Keratinocyte (primary cell): Measurements from ENCODE around the gene DMAC2L. TPM values are rescaled to one million over a fixed set of nuclear protein-coding genes. Genes with fewer than 3 reads are reported as not detected.

Experiments
- DNase-seq: peaks from one replicate; pipeline ENCODE4 v3.0.0-alpha.2; 2011; ENCODE audit warnings: low read depth, missing footprints, low spot score
- FAIRE-seq: peaks from 2 replicates; lab custom pipeline; 2011; peaks lifted over from hg19 to GRCh38; lab: Jason Lieb, UNC
- H2AFZ ChIP-seq: 2 replicates; pipeline ENCODE4 v1.6.0; 2012; ENCODE audit warnings: low read length, control low read depth, inconsistent platforms; ENCODE audit not compliant: control insufficient read depth
- H3K27ac ChIP-seq: 2 replicates; pipeline ENCODE4 v1.5.1; 2011; ENCODE audit warnings: low read length; ENCODE audit not compliant: control insufficient read depth, insufficient read depth
- H3K27me3 ChIP-seq: 3 replicates; pipeline ENCODE4 v1.6.0; 2011; ENCODE audit warnings: low read length; ENCODE audit not compliant: control insufficient read depth, insufficient read depth; ENCODE audit errors: extremely low read depth
- H3K36me3 ChIP-seq, 2 experiments: 2 replicates in 1 of 2; 3 replicates in 1 of 2; pipeline ENCODE4 v1.5.1; 2011; ENCODE audit warnings: low read length in 2 of 2, mild to moderate bottlenecking in 1 of 2; ENCODE audit not compliant: control insufficient read depth in 2 of 2, insufficient read depth in 2 of 2; ENCODE audit errors: extremely low read depth in 1 of 2
- H3K4me1 ChIP-seq: 3 replicates; pipeline ENCODE4 v1.5.1; 2011; ENCODE audit warnings: low read length; ENCODE audit not compliant: control insufficient read depth, insufficient read depth; ENCODE audit errors: extremely low read depth
- H3K4me2 ChIP-seq: 3 replicates; pipeline ENCODE4 v1.6.0; 2011; ENCODE audit warnings: low read depth, low read length; ENCODE audit not compliant: control insufficient read depth, insufficient read depth; ENCODE audit errors: extremely low read depth
- H3K4me3 ChIP-seq, 3 experiments: fragments of 200-600 bp in 1 of 3; sonication (generic) in 1 of 3; 2 replicates in 2 of 3; 3 replicates in 1 of 3; pipeline ENCODE4 v1.5.1; 2011 to 2016; ENCODE audit warnings: low read length in 3 of 3, mild to moderate bottlenecking in 3 of 3, control low read depth in 2 of 3, inconsistent platforms in 1 of 3, low read depth in 1 of 3, mixed read lengths in 1 of 3, mixed run types in 1 of 3, moderate library complexity in 1 of 3; ENCODE audit not compliant: control insufficient read depth in 2 of 3, insufficient read depth in 2 of 3; ENCODE audit errors: extremely low read depth in 1 of 3
- H3K79me2 ChIP-seq: 2 replicates; pipeline ENCODE4 v1.6.0; 2012; ENCODE audit warnings: low read length; ENCODE audit not compliant: control insufficient read depth, insufficient read depth
- H3K9ac ChIP-seq: 3 replicates; pipeline ENCODE4 v1.6.0; 2011; ENCODE audit warnings: low read length; ENCODE audit not compliant: control insufficient read depth, insufficient read depth; ENCODE audit errors: extremely low read depth
- H3K9me1 ChIP-seq: 3 replicates; pipeline ENCODE4 v1.6.0; 2011; ENCODE audit warnings: low read length; ENCODE audit not compliant: control insufficient read depth, insufficient read depth; ENCODE audit errors: extremely low read depth
- H3K9me3 ChIP-seq: 2 replicates; pipeline ENCODE4 v1.5.1; 2012; ENCODE audit warnings: low read depth, low read length; ENCODE audit not compliant: control insufficient read depth
- H4K20me1 ChIP-seq: 3 replicates; pipeline ENCODE4 v1.6.0; 2011; ENCODE audit warnings: low read length; ENCODE audit not compliant: control insufficient read depth, insufficient read depth; ENCODE audit errors: extremely low read depth
- CTCF ChIP-seq, 3 experiments: IDR thresholded peaks in 1 of 3; conservative IDR thresholded peaks in 1 of 3; optimal IDR thresholded peaks in 1 of 3; 2 replicates in 2 of 3; 3 replicates in 1 of 3; pipeline versions ENCODE3 to v1.5.1; 2011; ENCODE audit warnings: low read length in 3 of 3, mild to moderate bottlenecking in 3 of 3, moderate library complexity in 2 of 3, control low read depth in 1 of 3, inconsistent platforms in 1 of 3; ENCODE audit not compliant: insufficient read depth in 2 of 3; ENCODE audit errors: extremely low read depth in 1 of 3
- EZH2 ChIP-seq: IDR thresholded peaks from one replicate; pipeline ENCODE4 v1.6.1; 2012; ENCODE audit warnings: inconsistent platforms, mild to moderate bottlenecking, low read length, moderate library complexity
- dilution Hi-C: fragments of 300-500 bp; cut with MboI; formaldehyde crosslinking; loops from one replicate; pipeline ENCODE4 v1.7.0; 2020; ENCODE audit warnings: low sequenced_read_pairs; ENCODE audit not compliant: extremely low pct_ligation_motif_present
- polyA plus RNA-seq, 5 experiments: library from polyadenylated mRNA; depleted of rRNA in 3 of 5; stranded (reverse) in 3 of 5; stranded (forward) in 1 of 5; unstranded in 1 of 5; fragments of >200 nt; gene quantifications; 1 replicate in 1 of 5; 2 replicates in 3 of 5; 3 replicates in 1 of 5; pipeline versions ENCODE4 v1.2.1 to v1.2.3, GENCODE V29; 2011 to 2012; ENCODE audit warnings: missing spikeins in 2 of 5, low read depth in 1 of 5, low replicate concordance in 1 of 5

DMAC2L gene
- polyA plus RNA-seq, 1 donor (not counting 4 experiments of a cell fraction or from before 2014, with no cell fraction given) = 12.4 TPM

GRCh38 chr14:50263321-50263720 is 48.8 kb upstream of the DMAC2L start:
- H3K9ac ChIP-seq = no peak overlapping the region
- no peak overlapping the region for H3K4me2 ChIP-seq
- no peaks in the 10 kb centered on the region for H4K20me1 ChIP-seq
- no peak for FAIRE-seq
- H3K4me1 ChIP-seq = no peaks in the 10 kb centered on the region
- no peak for DNase-seq
- H3K79me2 ChIP-seq = no peaks in the 10 kb centered on the region
- no peaks in the 10 kb centered on the region for H3K27me3 ChIP-seq
- no peak overlapping the region for H2AFZ ChIP-seq
- no peaks in the 10 kb centered on the region for H3K36me3 ChIP-seq
- no peak overlapping the region for H3K4me3 ChIP-seq
- TF ChIP-seq EZH2 (no peak), CTCF (optimal IDR thresholded peaks at IDR 0.05 in 1 of 3, IDR thresholded peaks at IDR 0.05 in 1 of 3, conservative IDR thresholded peaks at IDR 0.05 in 1 of 3; ENCODE audit: extremely low read depth in 1 of 3, insufficient read depth in 2 of 3, low read length in 3 of 3) (no peak)
- dilution Hi-C loops = no loop called here
- H3K9me1 ChIP-seq = no peaks in the 10 kb centered on the region
- no peak overlapping the region for H3K27ac ChIP-seq
- no peaks in the 10 kb centered on the region for H3K9me3 ChIP-seq

GRCh38 chr14:50265029-50265428 is 47.1 kb upstream of the DMAC2L start:
- Histone ChIP-seq H3K9me1 (no peaks in the 10 kb centered on the region), H3K36me3 (no peaks in the 10 kb centered on the region), H3K79me2 (no peaks in the 10 kb centered on the region), H3K27ac (no peak overlapping the region), H3K4me2 (no peak overlapping the region), H3K9me3 (no peaks in the 10 kb centered on the region), H3K27me3 (no peaks in the 10 kb centered on the region), H3K4me3 (no peak overlapping the region), H4K20me1 (no peaks in the 10 kb centered on the region), H3K9ac (no peak overlapping the region), H3K4me1 (no peaks in the 10 kb centered on the region), H2AFZ (no peak overlapping the region)
- TF ChIP-seq EZH2 = no peak
- TF ChIP-seq CTCF (optimal IDR thresholded peaks at IDR 0.05 in 1 of 3, IDR thresholded peaks at IDR 0.05 in 1 of 3, conservative IDR thresholded peaks at IDR 0.05 in 1 of 3; ENCODE audit: extremely low read depth in 1 of 3, insufficient read depth in 2 of 3, low read length in 3 of 3) = no peak
- dilution Hi-C loops = no loop called here
- no peak for DNase-seq
- FAIRE-seq = no peak
